ENCODE data around the gene PPP1R13L.
"Not testable (repeated sequence)": the region's sequence is repeated elsewhere in the genome, so short reads cannot be mapped to it uniquely, and the experiment has no call there.

PPP1R13L gene

GRCh38 chr19:45404557-45405434 is at the start of gene PPP1R13L:
PPP1R13L (minus strand) TSS chr19:45405069; CDS start chr19:45398318, 6,751 bp downstream.
- peak; percentile 62 for DNase-seq (ENCODE audit: low spot score)

GRCh38 chr19:45451850-45452387 is 47.0 kb upstream of the PPP1R13L start:
- no peak for DNase-seq (ENCODE audit: low spot score)

GRCh38 chr19:45451131-45451849 is 46.4 kb upstream of the PPP1R13L start:
- DNase-seq (ENCODE audit: low spot score): peak; percentile 62

- DNase-seq (ENCODE audit: low spot score): no peak
Measured at GRCh38 chr19:45450012-45450333, 45.1 kb upstream of the PPP1R13L start.

- DNase-seq (ENCODE audit: low spot score): no peak
Measured at GRCh38 chr19:45448887-45449299, 44.0 kb upstream of the PPP1R13L start.

GRCh38 chr19:45448425-45448756 is 43.5 kb upstream of the PPP1R13L start:
- no peak for DNase-seq (ENCODE audit: low spot score)

GRCh38 chr19:45446944-45447343 is 42.1 kb upstream of the PPP1R13L start:
- no peak for DNase-seq (ENCODE audit: low spot score)

GRCh38 chr19:45446295-45446694 is 41.4 kb upstream of the PPP1R13L start:
- peak; percentile 33 for DNase-seq (ENCODE audit: low spot score)

- no peak for DNase-seq (ENCODE audit: low spot score)
Measured at GRCh38 chr19:45445139-45445538, 40.3 kb upstream of the PPP1R13L start.

GRCh38 chr19:45444318-45445041 is 39.6 kb upstream of the PPP1R13L start:
- peak; percentile 94 for DNase-seq (ENCODE audit: low spot score)

- peak; percentile 97 for DNase-seq (ENCODE audit: low spot score)
Measured at GRCh38 chr19:45443462-45444317, 38.8 kb upstream of the PPP1R13L start.

- no peak for DNase-seq (ENCODE audit: low spot score)
Measured at GRCh38 chr19:45442778-45443461, 38.1 kb upstream of the PPP1R13L start.

GRCh38 chr19:45442408-45442777 is 37.5 kb upstream of the PPP1R13L start:
- DNase-seq (ENCODE audit: low spot score): no peak

- peak; percentile 61 for DNase-seq (ENCODE audit: low spot score)
Measured at GRCh38 chr19:45440873-45441654, 36.2 kb upstream of the PPP1R13L start.

GRCh38 chr19:45440259-45440638 is 35.4 kb upstream of the PPP1R13L start:
- no peak for DNase-seq (ENCODE audit: low spot score)

- DNase-seq (ENCODE audit: low spot score): peak; percentile 86
Measured at GRCh38 chr19:45439569-45440258, 34.8 kb upstream of the PPP1R13L start.

GRCh38 chr19:45439190-45439568 is 34.3 kb upstream of the PPP1R13L start:
- DNase-seq (ENCODE audit: low spot score): no peak

- DNase-seq (ENCODE audit: low spot score): no peak
Measured at GRCh38 chr19:45437328-45437727, 32.5 kb upstream of the PPP1R13L start.

- DNase-seq (ENCODE audit: low spot score): not testable (repeated sequence)
Measured at GRCh38 chr19:45432543-45432942, 27.7 kb upstream of the PPP1R13L start.

- not testable (repeated sequence) for DNase-seq (ENCODE audit: low spot score)
Measured at GRCh38 chr19:45431008-45431407, 26.1 kb upstream of the PPP1R13L start.
